GM12878 (cell line): ENCODE measurements around the gene ITK. TPM values are rescaled to one million over a fixed set of nuclear protein-coding genes. Genes with fewer than 3 reads are reported as not detected.

Experiments used
- ATAC-seq: fragments of 200-7000 bp; cut with Tn5 transposase; 3 replicates; pipeline ENCODE4 v1.9.1; 2020; ENCODE audit warnings: mild to moderate bottlenecking, moderate library complexity
- BruUV-seq: library from RNA; stranded (reverse); fragments of 400-500 nt; replicated peaks from 2 replicates; lab custom pipeline; 2021; lab: Mats Ljungman, UMichigan
- CTCF ChIA-PET: fragments of 300-600 bp; sonication (Branson Sonifier 250); formaldehyde crosslinking; extraction: SDS; loops from one replicate; lab custom pipeline; 2021; ENCODE audit warnings: inconsistent platforms; lab: Yijun Ruan, JAX
- POLR2A ChIA-PET: fragments of 350-600 bp; formaldehyde crosslinking; extraction: SDS; loops from one replicate; lab custom pipeline; 2021; ENCODE audit warnings: inconsistent platforms; lab: Charles Lee
- RAD21 ChIA-PET: fragments of 300-600 bp; sonication (Branson Sonifier 250); formaldehyde crosslinking; loops from one replicate; lab custom pipeline; 2023; ENCODE audit warnings: antibody characterized with exemption; ENCODE audit not compliant: unreplicated experiment; lab: Charles Lee
- SMC1A ChIA-PET: fragments of 300-600 bp; sonication (Branson Sonifier 250); formaldehyde crosslinking; loops from one replicate; lab custom pipeline; 2023; ENCODE audit not compliant: unreplicated experiment, uncharacterized antibody; lab: Charles Lee
- DNase-seq: peaks from one replicate; pipeline ENCODE4 v3.0.0-alpha.2; 2011; ENCODE audit warnings: low read depth, low spot score
- FAIRE-seq: peaks from 3 replicates; lab custom pipeline; 2011; peaks lifted over from hg19 to GRCh38; lab: Jason Lieb, UNC
- H2AFZ ChIP-seq: 2 replicates; pipeline ENCODE4 v1.6.0; 2011; ENCODE audit warnings: low read depth, low read length, control low read depth; ENCODE audit not compliant: control insufficient read depth
- H3K27ac ChIP-seq: 2 replicates; pipeline ENCODE4 v1.5.1; 2011; ENCODE audit warnings: control low read depth; ENCODE audit not compliant: control insufficient read depth, insufficient read depth
- H3K27me3 ChIP-seq, 2 experiments: replicated peaks in 1 of 2; 2 replicates each; pipeline versions ENCODE4 v1.6.0 to v1.6.1; 2011; ENCODE audit warnings: low read length in 1 of 2; ENCODE audit not compliant: control insufficient read depth in 2 of 2, insufficient read depth in 2 of 2
- H3K36me3 ChIP-seq, 2 experiments: 2 replicates each; pipeline ENCODE4 v1.5.1; 2011; ENCODE audit warnings: low read length in 1 of 2; ENCODE audit not compliant: control insufficient read depth in 2 of 2, insufficient read depth in 2 of 2
- H3K4me1 ChIP-seq: 2 replicates; pipeline ENCODE4 v1.6.1; 2011; ENCODE audit warnings: mild to moderate bottlenecking, low read length, moderate library complexity, mixed read lengths; ENCODE audit not compliant: control insufficient read depth, insufficient read depth
- H3K4me2 ChIP-seq: 2 replicates; pipeline ENCODE4 v1.6.0; 2011; ENCODE audit warnings: control low read depth; ENCODE audit not compliant: control insufficient read depth, insufficient read depth
- H3K4me3 ChIP-seq: fragments of 200-600 bp; sonication (generic); 2 replicates; pipeline ENCODE4 v1.5.1; 2016
- H3K79me2 ChIP-seq: 2 replicates; pipeline ENCODE4 v1.6.0; 2011; ENCODE audit warnings: low read length; ENCODE audit not compliant: control insufficient read depth, insufficient read depth
- H3K9ac ChIP-seq: 2 replicates; pipeline ENCODE4 v1.8.0; 2011; ENCODE audit warnings: low read length, control low read depth, mixed read lengths; ENCODE audit not compliant: control insufficient read depth, insufficient read depth
- H3K9me3 ChIP-seq: replicated peaks from 3 replicates; pipeline ENCODE4 v1.5.1; 2011; ENCODE audit warnings: mild to moderate bottlenecking, low read length; ENCODE audit not compliant: control insufficient read depth, insufficient read depth
- H4K20me1 ChIP-seq: 2 replicates; pipeline ENCODE4 v1.6.0; 2011; ENCODE audit not compliant: control insufficient read depth, insufficient read depth
- IKZF1 ChIP-seq: fragments of 450-650 bp; conservative IDR thresholded peaks from 2 replicates; pipeline ENCODE4 v1.6.1; 2017; ENCODE audit warnings: antibody characterized with exemption, mild to moderate bottlenecking
- JUNB ChIP-seq: IDR thresholded peaks from 2 replicates; pipeline ENCODE4 v1.6.1; 2016; ENCODE audit warnings: antibody characterized with exemption, mild to moderate bottlenecking
- NFYA ChIP-seq: IDR thresholded peaks from 2 replicates; pipeline ENCODE4 v1.6.1; 2011; ENCODE audit warnings: low read depth, mild to moderate bottlenecking, low read length, improper control_type of control experiment, borderline replicate concordance
- NR2F1 ChIP-seq: fragments of 450-650 bp; conservative IDR thresholded peaks from 2 replicates; pipeline ENCODE4 v1.6.1; 2017; ENCODE audit warnings: mild to moderate bottlenecking
- POLR2AphosphoS2 ChIP-seq: IDR thresholded peaks from 2 replicates; pipeline ENCODE4 v1.6.1; 2011; ENCODE audit warnings: low read depth, mild to moderate bottlenecking, low read length, improper control_type of control experiment, moderate library complexity
- SPI1 ChIP-seq: IDR thresholded peaks from 2 replicates; pipeline ENCODE4 v1.6.1; 2011; ENCODE audit warnings: low read depth, mild to moderate bottlenecking, low read length, moderate library complexity, borderline replicate concordance; ENCODE audit not compliant: insufficient read depth
- ZBED1 ChIP-seq: IDR thresholded peaks from 2 replicates; pipeline ENCODE4 v1.6.1; 2016; ENCODE audit warnings: borderline replicate concordance
- ZNF24 ChIP-seq: fragments of 450-650 bp; IDR thresholded peaks from 2 replicates; pipeline ENCODE4 v1.6.1; 2017; ENCODE audit warnings: antibody characterized with exemption, mild to moderate bottlenecking
- WGBS: methylation state at CpG from one replicate; pipeline ENCODE4 v1.1.6; 2016; ENCODE audit warnings: low lambda C conversion rate; ENCODE audit not compliant: insufficient replicate concordance, insufficient coverage; ENCODE audit errors: missing lambda C conversion rate; 5-methylcytosine and 5-hydroxymethylcytosine counted together
- in situ Hi-C: fragments of 300-500 bp; cut with MboI; formaldehyde crosslinking; loops from 9 replicates; pipeline ENCODE4 v1.14.3; 2018; ENCODE audit warnings: mixed read lengths
- intact Hi-C: fragments of 100-400 bp; cut with micrococcal nuclease; formaldehyde crosslinking; loops from one replicate; pipeline ENCODE4 v1.14.2; 2022; ENCODE audit not compliant: unreplicated experiment
- polyA plus RNA-seq, 11 experiments: library from polyadenylated mRNA; depleted of rRNA in 4 of 11; unstranded in 6 of 11; stranded (reverse) in 5 of 11; fragments of >200 nt; fragmentation: Nextera tagmentation in 4 of 11; fragmentation: Illumina TruSeq in 1 of 11; extraction: Ambion mirVana in 4 of 11; extraction: Trizol in 1 of 11; gene quantifications; 1 replicate in 1 of 11; 2 replicates in 10 of 11; pipeline versions ENCODE4 v1.2.1 to v1.2.3, GENCODE V29; 2011 to 2016; ENCODE audit warnings: inconsistent platforms in 2 of 11, missing spikeins in 2 of 11, low read depth in 1 of 11
- total RNA-seq, 4 experiments: library from RNA; depleted of rRNA in 3 of 4; stranded (reverse); fragments of >200 nt in 3 of 4; fragmentation: Illumina TruSeq in 1 of 4; extraction: Trizol in 1 of 4; gene quantifications; 2 replicates each; pipeline versions ENCODE4 v1.2.1 to v1.2.3, GENCODE V29; 2013 to 2021
- TF ChIP-seq, protein P1 (sequence below): IDR thresholded peaks from 2 replicates; pipeline ENCODE4 v1.6.1; 2012; ENCODE audit warnings: improper control_type of control experiment, low read depth, low read length; ENCODE audit not compliant: insufficient replicate concordance
- TF ChIP-seq, protein P2 (sequence below): fragments of 450-650 bp; IDR thresholded peaks from 2 replicates; pipeline ENCODE4 v1.6.1; 2016; ENCODE audit warnings: mild to moderate bottlenecking
- TF ChIP-seq, protein P3 (sequence below): fragments of 450-650 bp; IDR thresholded peaks from 2 replicates; pipeline ENCODE4 v1.6.1; 2017; ENCODE audit warnings: mild to moderate bottlenecking, moderate library complexity

The ITK gene
- total and polyA plus RNA-seq, 10 of the 15 experiments (the other 5 are each of a cell fraction or from before 2014, with no cell fraction given) = 0.05 to 2.4 (median 0.76) TPM

DNA sequence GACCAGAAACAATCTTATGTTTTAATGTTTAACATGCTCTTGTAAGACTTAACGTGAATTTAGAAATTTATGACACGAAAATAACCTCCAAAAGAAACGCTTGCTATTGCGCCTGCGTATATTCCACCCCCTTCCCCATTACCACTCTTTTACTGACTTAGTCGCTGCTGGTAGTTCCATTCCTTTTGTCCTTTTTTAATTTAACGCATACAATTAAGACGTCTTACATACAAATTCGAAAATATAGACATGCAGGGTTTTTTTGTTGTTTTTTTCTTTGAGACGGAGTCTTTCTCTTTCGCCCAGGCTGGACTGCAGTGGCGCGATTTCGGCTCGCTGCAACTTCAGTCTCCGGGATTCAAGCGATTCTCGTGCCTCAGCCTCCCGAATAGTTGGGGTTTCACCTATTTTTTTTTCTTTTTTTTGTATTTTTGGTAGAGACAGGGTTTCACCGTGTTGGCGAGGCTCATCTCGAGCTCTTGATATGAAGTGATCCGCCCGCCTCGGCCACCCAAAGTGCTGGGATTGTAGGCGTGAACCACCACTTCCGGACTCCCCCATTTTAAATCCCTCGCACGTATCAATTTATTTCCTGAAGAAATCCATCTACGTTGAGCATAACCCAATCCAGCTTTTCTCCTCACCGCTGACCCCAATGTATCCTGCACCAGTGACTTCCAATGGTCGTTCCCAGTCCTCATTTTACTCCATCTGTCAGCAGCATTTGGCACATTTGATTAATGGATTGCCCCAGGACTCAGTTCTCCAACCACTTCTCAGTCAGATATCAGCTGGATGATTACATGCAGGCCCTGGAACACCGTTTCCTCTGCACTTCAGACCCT is 37.3 kb upstream of the ITK start:
- Histone ChIP-seq H4K20me1 (no peaks in the 10 kb centered on the region), H2AFZ (peak overlapping the region; percentile 89), H3K27ac (peak overlapping the region; percentile 99), H3K36me3 (peaks cover 0 to 6% of the 10 kb centered on the region in 2 experiments; a peak in 2 of 4 replicates), H3K27me3 (no peaks in the 10 kb centered on the region), H3K79me2 (peaks cover 23% of the 10 kb centered on the region), H3K4me3 (peak overlapping the region; percentile 60), H3K9me3 (no peaks in the 10 kb centered on the region), H3K4me2 (peak overlapping the region; percentile 66), H3K4me1 (peaks cover 7% of the 10 kb centered on the region), H3K9ac (peak overlapping the region; percentile 100)
- ChIA-PET POLR2A (interaction anchor here (0.6 to 2.9 kb wide), 20 partner anchors 10 to 256 kb away, joined by 3 to 27 read pairs (median 5); partner anchors contain the start of gene CYFIP2), SMC1A (interaction anchor here (0.8 to 2.8 kb wide), 31 partner anchors 11 to 230 kb away, joined by 3 to 21 read pairs (median 5); no protein-coding TSS in a partner anchor), RAD21 (interaction anchor here (0.8 to 2.8 kb wide), 28 partner anchors 11 to 769 kb away, joined by 3 to 20 read pairs (median 4); partner anchors contain the start of gene CYFIP2), CTCF (interaction anchor here (0.7 to 3.7 kb wide), 19 partner anchors 11 to 1997 kb away, joined by 3 to 27 read pairs (median 4); no protein-coding TSS in a partner anchor)
- intact Hi-C loops (loop anchor here (10.0 kb wide), 1 partner anchor 601 kb away; the partner anchor contains the start of gene LSM11), in situ Hi-C loops (no loop called here)
- TSS peak; percentile 100 for BruUV-seq
- ATAC-seq (peak; percentile 50), FAIRE-seq (no peak), DNase-seq (no peak)
- WGBS = 31% methylated on average over 33 of the region's 33 CpGs
- TF ChIP-seq NFYA (no peak), IKZF1 (no peak), POLR2AphosphoS2 (0 out of 2 replicates have a peak, but pooled peaks have one; percentile 3), ZBED1 (no peak), SPI1 (no peak), JUNB (no peak), NR2F1 (no peak), ZNF24 (no peak)
- TF ChIP-seq, protein P1, sequence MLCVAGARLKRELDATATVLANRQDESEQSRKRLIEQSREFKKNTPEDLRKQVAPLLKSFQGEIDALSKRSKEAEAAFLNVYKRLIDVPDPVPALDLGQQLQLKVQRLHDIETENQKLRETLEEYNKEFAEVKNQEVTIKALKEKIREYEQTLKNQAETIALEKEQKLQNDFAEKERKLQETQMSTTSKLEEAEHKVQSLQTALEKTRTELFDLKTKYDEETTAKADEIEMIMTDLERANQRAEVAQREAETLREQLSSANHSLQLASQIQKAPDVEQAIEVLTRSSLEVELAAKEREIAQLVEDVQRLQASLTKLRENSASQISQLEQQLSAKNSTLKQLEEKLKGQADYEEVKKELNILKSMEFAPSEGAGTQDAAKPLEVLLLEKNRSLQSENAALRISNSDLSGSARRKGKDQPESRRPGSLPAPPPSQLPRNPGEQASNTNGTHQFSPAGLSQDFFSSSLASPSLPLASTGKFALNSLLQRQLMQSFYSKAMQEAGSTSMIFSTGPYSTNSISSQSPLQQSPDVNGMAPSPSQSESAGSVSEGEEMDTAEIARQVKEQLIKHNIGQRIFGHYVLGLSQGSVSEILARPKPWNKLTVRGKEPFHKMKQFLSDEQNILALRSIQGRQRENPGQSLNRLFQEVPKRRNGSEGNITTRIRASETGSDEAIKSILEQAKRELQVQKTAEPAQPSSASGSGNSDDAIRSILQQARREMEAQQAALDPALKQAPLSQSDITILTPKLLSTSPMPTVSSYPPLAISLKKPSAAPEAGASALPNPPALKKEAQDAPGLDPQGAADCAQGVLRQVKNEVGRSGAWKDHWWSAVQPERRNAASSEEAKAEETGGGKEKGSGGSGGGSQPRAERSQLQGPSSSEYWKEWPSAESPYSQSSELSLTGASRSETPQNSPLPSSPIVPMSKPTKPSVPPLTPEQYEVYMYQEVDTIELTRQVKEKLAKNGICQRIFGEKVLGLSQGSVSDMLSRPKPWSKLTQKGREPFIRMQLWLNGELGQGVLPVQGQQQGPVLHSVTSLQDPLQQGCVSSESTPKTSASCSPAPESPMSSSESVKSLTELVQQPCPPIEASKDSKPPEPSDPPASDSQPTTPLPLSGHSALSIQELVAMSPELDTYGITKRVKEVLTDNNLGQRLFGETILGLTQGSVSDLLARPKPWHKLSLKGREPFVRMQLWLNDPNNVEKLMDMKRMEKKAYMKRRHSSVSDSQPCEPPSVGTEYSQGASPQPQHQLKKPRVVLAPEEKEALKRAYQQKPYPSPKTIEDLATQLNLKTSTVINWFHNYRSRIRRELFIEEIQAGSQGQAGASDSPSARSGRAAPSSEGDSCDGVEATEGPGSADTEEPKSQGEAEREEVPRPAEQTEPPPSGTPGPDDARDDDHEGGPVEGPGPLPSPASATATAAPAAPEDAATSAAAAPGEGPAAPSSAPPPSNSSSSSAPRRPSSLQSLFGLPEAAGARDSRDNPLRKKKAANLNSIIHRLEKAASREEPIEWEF = no peak
- TF ChIP-seq, protein P2, sequence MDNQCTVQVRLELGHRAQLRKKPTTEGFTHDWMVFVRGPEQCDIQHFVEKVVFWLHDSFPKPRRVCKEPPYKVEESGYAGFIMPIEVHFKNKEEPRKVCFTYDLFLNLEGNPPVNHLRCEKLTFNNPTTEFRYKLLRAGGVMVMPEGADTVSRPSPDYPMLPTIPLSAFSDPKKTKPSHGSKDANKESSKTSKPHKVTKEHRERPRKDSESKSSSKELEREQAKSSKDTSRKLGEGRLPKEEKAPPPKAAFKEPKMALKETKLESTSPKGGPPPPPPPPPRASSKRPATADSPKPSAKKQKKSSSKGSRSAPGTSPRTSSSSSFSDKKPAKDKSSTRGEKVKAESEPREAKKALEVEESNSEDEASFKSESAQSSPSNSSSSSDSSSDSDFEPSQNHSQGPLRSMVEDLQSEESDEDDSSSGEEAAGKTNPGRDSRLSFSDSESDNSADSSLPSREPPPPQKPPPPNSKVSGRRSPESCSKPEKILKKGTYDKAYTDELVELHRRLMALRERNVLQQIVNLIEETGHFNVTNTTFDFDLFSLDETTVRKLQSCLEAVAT = peak; percentile 82
- TF ChIP-seq, protein P3, sequence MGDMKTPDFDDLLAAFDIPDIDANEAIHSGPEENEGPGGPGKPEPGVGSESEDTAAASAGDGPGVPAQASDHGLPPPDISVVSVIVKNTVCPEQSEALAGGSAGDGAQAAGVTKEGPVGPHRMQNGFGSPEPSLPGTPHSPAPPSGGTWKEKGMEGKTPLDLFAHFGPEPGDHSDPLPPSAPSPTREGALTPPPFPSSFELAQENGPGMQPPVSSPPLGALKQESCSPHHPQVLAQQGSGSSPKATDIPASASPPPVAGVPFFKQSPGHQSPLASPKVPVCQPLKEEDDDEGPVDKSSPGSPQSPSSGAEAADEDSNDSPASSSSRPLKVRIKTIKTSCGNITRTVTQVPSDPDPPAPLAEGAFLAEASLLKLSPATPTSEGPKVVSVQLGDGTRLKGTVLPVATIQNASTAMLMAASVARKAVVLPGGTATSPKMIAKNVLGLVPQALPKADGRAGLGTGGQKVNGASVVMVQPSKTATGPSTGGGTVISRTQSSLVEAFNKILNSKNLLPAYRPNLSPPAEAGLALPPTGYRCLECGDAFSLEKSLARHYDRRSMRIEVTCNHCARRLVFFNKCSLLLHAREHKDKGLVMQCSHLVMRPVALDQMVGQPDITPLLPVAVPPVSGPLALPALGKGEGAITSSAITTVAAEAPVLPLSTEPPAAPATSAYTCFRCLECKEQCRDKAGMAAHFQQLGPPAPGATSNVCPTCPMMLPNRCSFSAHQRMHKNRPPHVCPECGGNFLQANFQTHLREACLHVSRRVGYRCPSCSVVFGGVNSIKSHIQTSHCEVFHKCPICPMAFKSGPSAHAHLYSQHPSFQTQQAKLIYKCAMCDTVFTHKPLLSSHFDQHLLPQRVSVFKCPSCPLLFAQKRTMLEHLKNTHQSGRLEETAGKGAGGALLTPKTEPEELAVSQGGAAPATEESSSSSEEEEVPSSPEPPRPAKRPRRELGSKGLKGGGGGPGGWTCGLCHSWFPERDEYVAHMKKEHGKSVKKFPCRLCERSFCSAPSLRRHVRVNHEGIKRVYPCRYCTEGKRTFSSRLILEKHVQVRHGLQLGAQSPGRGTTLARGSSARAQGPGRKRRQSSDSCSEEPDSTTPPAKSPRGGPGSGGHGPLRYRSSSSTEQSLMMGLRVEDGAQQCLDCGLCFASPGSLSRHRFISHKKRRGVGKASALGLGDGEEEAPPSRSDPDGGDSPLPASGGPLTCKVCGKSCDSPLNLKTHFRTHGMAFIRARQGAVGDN = no peak
